Measurements from ENCODE around the gene MICAL2. TPM values are rescaled to one million over a fixed set of nuclear protein-coding genes. Genes with fewer than 3 reads are reported as not detected.

Gene MICAL2
- total RNA-seq, 2 donors from 2014 or later, result 13.1 to 285 TPM

GRCh38 chr11:12264361-12264760 is 154.0 kb downstream of the MICAL2 start:
- intact Hi-C loops (cut with DNase I), result no loop called here
- H3K27ac ChIP-seq, result no peak overlapping the region
- H3K4me1 ChIP-seq (replicated peaks), result peaks cover 3% of the 10 kb centered on the region
- no peaks in the 10 kb centered on the region for H3K9me3 ChIP-seq
- no peaks in the 10 kb centered on the region for H3K36me3 ChIP-seq
- TF ChIP-seq CTCF (IDR thresholded peaks at IDR 0.05) (no peak), POLR2AphosphoS5 (IDR thresholded peaks at IDR 0.05) (no peak), POLR2A (IDR thresholded peaks at IDR 0.05) (no peak)
- no peak for DNase-seq (ENCODE audit: low spot score)
- H3K27me3 ChIP-seq (replicated peaks; ENCODE audit: insufficient read depth), result no peaks in the 10 kb centered on the region
- 83% methylated on average over 3 of the region's 3 CpGs for WGBS
- no peak overlapping the region for H3K4me3 ChIP-seq

GRCh38 chr11:12266132-12266531 is 155.7 kb downstream of the MICAL2 start:
- WGBS, result 56% methylated on average over 1 of the region's 1 CpG
- peaks cover 3% of the 10 kb centered on the region for H3K4me1 ChIP-seq (replicated peaks)
- no peak for DNase-seq (ENCODE audit: low spot score)
- no peak overlapping the region for H3K4me3 ChIP-seq
- H3K36me3 ChIP-seq, result no peaks in the 10 kb centered on the region
- H3K27ac ChIP-seq, result no peak overlapping the region
- H3K27me3 ChIP-seq (replicated peaks; ENCODE audit: insufficient read depth), result no peaks in the 10 kb centered on the region
- no peaks in the 10 kb centered on the region for H3K9me3 ChIP-seq
- TF ChIP-seq POLR2AphosphoS5 (IDR thresholded peaks at IDR 0.05), result no peak
- TF ChIP-seq POLR2A (IDR thresholded peaks at IDR 0.05), result no peak
- no peak for TF ChIP-seq CTCF (IDR thresholded peaks at IDR 0.05)
- intact Hi-C loops (cut with DNase I), result no loop called here

GRCh38 chr11:12266943-12267342 is 156.6 kb downstream of the MICAL2 start:
- intact Hi-C loops (cut with DNase I), result no loop called here
- Histone ChIP-seq H3K4me1 (replicated peaks) (peaks cover 3% of the 10 kb centered on the region), H3K27ac (no peak overlapping the region), H3K9me3 (no peaks in the 10 kb centered on the region), H3K27me3 (replicated peaks; ENCODE audit: insufficient read depth) (no peaks in the 10 kb centered on the region), H3K36me3 (no peaks in the 10 kb centered on the region), H3K4me3 (no peak overlapping the region)
- TF ChIP-seq POLR2AphosphoS5 (IDR thresholded peaks at IDR 0.05) (no peak), POLR2A (IDR thresholded peaks at IDR 0.05) (no peak), CTCF (IDR thresholded peaks at IDR 0.05) (no peak)
- no peak for DNase-seq (ENCODE audit: low spot score)
- 96% methylated on average over 10 of the region's 10 CpGs for WGBS

GRCh38 chr11:12267921-12268320 is 157.5 kb downstream of the MICAL2 start:
- TF ChIP-seq CTCF (IDR thresholded peaks at IDR 0.05), result no peak
- TF ChIP-seq POLR2AphosphoS5 (IDR thresholded peaks at IDR 0.05), result no peak
- TF ChIP-seq POLR2A (IDR thresholded peaks at IDR 0.05), result no peak
- Histone ChIP-seq H3K9me3 (no peaks in the 10 kb centered on the region), H3K4me3 (no peak overlapping the region), H3K4me1 (replicated peaks) (peaks cover 3% of the 10 kb centered on the region), H3K36me3 (no peaks in the 10 kb centered on the region), H3K27me3 (replicated peaks; ENCODE audit: insufficient read depth) (no peaks in the 10 kb centered on the region), H3K27ac (no peak overlapping the region)
- no peak for DNase-seq (ENCODE audit: low spot score)
- 82% methylated on average over 2 of the region's 2 CpGs for WGBS
- intact Hi-C loops (cut with DNase I), result no loop called here

GRCh38 chr11:12269104-12269441 is 158.7 kb downstream of the MICAL2 start:
- intact Hi-C loops (cut with DNase I), result no loop called here
- WGBS, result 26% methylated on average over 3 of the region's 3 CpGs
- peak; percentile 71 for DNase-seq (ENCODE audit: low spot score)
- TF ChIP-seq POLR2AphosphoS5 (IDR thresholded peaks at IDR 0.05) (peak; percentile 46), POLR2A (IDR thresholded peaks at IDR 0.05) (no peak), CTCF (IDR thresholded peaks at IDR 0.05) (no peak)
- peak overlapping the region; percentile 45 to 50 for H3K27ac ChIP-seq
- H3K27me3 ChIP-seq (replicated peaks; ENCODE audit: insufficient read depth), result no peaks in the 10 kb centered on the region
- H3K4me1 ChIP-seq (replicated peaks), result peaks cover 3% of the 10 kb centered on the region
- H3K9me3 ChIP-seq, result no peaks in the 10 kb centered on the region
- no peaks in the 10 kb centered on the region for H3K36me3 ChIP-seq
- no peak overlapping the region for H3K4me3 ChIP-seq
